ENCODE data around the gene EYS.
"Not testable (repeated sequence)": the region's sequence is repeated elsewhere in the genome, so short reads cannot be mapped to it uniquely, and the experiment has no call there.

The EYS gene

GRCh38 chr6:63935732-63936131 is 1771.3 kb downstream of the EYS start:
- DNase-seq (ENCODE audit: low read depth in 1 of 2, low spot score in 1 of 2): no peak

- not testable (repeated sequence) for DNase-seq (ENCODE audit: low read depth in 1 of 2, low spot score in 1 of 2)
These were observed 1773.1 kb downstream of the EYS start for GRCh38 chr6:63933948-63934347.

GRCh38 chr6:63930848-63931247 is 1776.2 kb downstream of the EYS start:
- no peak for DNase-seq (ENCODE audit: low read depth in 1 of 2, low spot score in 1 of 2)

GRCh38 chr6:63929111-63929510 is 1777.9 kb downstream of the EYS start:
- DNase-seq (ENCODE audit: low read depth in 1 of 2, low spot score in 1 of 2): no peak

- DNase-seq (ENCODE audit: low read depth in 1 of 2, low spot score in 1 of 2): no peak
These were observed 1778.4 kb downstream of the EYS start for GRCh38 chr6:63928613-63929012.

- DNase-seq (ENCODE audit: low read depth in 1 of 2, low spot score in 1 of 2): no peak
These were observed 1779.8 kb downstream of the EYS start for GRCh38 chr6:63926950-63927927.

- DNase-seq (ENCODE audit: low read depth in 1 of 2, low spot score in 1 of 2): no peak
These were observed 1780.7 kb downstream of the EYS start for GRCh38 chr6:63926258-63926780.

- no peak for DNase-seq (ENCODE audit: low read depth in 1 of 2, low spot score in 1 of 2)
These were observed 1783.8 kb downstream of the EYS start for GRCh38 chr6:63923139-63923739.

GRCh38 chr6:63919556-63920110 is 1787.4 kb downstream of the EYS start:
- DNase-seq (ENCODE audit: low read depth in 1 of 2, low spot score in 1 of 2): no peak

GRCh38 chr6:63912887-63913286 is 1794.1 kb downstream of the EYS start:
- no peak for DNase-seq (ENCODE audit: low read depth in 1 of 2, low spot score in 1 of 2)

- DNase-seq (ENCODE audit: low read depth in 1 of 2, low spot score in 1 of 2): no peak
These were observed 1796.0 kb downstream of the EYS start for GRCh38 chr6:63910863-63911551.

GRCh38 chr6:63904650-63905248 is 1802.3 kb downstream of the EYS start:
- DNase-seq (ENCODE audit: low read depth in 1 of 2, low spot score in 1 of 2): no peak

- no peak for DNase-seq (ENCODE audit: low read depth in 1 of 2, low spot score in 1 of 2)
These were observed 1807.5 kb downstream of the EYS start for GRCh38 chr6:63899550-63899949.

- DNase-seq (ENCODE audit: low read depth in 1 of 2, low spot score in 1 of 2): no peak
These were observed 1809.1 kb downstream of the EYS start for GRCh38 chr6:63897952-63898351.

- DNase-seq (ENCODE audit: low read depth in 1 of 2, low spot score in 1 of 2): no peak
These were observed 1809.6 kb downstream of the EYS start for GRCh38 chr6:63897459-63897858.

- DNase-seq (ENCODE audit: low read depth in 1 of 2, low spot score in 1 of 2): no peak
These were observed 1818.6 kb downstream of the EYS start for GRCh38 chr6:63888416-63888815.

GRCh38 chr6:63887804-63888203 is 1819.2 kb downstream of the EYS start:
- not testable (repeated sequence) for DNase-seq (ENCODE audit: low read depth in 1 of 2, low spot score in 1 of 2)

GRCh38 chr6:63887002-63887751 is 1819.8 kb downstream of the EYS start:
- no peak for DNase-seq (ENCODE audit: low read depth in 1 of 2, low spot score in 1 of 2)

- DNase-seq (ENCODE audit: low read depth in 1 of 2, low spot score in 1 of 2): no peak
These were observed 1820.7 kb downstream of the EYS start for GRCh38 chr6:63886341-63886740.

GRCh38 chr6:63883597-63883996 is 1823.4 kb downstream of the EYS start:
- DNase-seq (ENCODE audit: low read depth in 1 of 2, low spot score in 1 of 2): no peak
